ENCODE results near the gene SLC66A2.
"Not testable (repeated sequence)": the region's sequence is repeated elsewhere in the genome, so short reads cannot be mapped to it uniquely, and the experiment has no call there.

The SLC66A2 gene

DNA sequence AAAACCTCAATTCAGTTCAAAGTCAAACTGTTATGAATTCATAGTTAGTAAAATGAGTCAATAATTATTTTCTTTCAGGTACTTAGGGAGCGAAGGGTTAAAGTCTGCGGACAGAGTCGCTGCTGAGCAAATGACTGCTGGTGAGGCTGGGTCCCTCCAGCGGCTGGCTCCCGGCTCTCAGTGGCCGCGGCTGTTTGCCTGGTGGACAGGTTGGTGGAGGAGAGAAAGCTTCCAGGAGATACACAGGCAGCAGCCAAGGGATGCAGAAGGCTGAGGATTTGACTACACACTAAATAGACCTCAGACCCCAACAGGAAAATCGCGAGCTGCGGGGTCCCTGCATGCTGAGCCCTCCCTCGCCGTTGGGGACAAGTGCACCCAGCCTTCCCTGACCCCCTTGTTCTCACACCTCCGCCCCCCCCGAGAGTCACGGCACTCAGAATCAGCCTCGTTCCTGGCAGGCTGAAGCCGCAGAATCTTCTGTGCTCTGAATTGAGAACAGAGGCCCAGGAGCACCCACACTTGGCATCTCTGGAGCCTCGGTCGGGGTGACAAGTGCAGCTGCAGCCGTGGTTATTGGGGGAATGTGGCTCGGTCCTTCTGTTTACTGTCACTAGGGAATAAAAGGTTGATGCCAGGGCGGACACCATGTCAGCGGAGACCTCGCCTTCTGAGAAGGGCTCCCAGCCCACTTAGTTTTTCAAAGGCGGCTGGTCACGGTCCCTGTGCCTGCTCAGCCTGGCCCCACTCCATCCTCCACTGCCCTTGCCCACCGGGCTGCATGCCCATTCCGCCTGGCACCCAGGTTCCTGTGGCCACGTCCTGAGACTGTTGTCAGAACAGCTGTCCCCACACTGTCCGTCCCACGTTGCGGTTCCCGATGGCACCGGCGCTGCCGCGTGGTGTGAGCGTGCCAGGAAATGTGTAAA, 74.0 kb downstream of the SLC66A2 start:
- no peak for DNase-seq

- DNase-seq, result no peak
These were observed 75.0 kb downstream of the SLC66A2 start for GRCh38 chr18:79876497-79876896.

GRCh38 chr18:79875931-79876461, 75.5 kb downstream of the SLC66A2 start:
- no peak for DNase-seq

GRCh38 chr18:79875531-79875919, 75.9 kb downstream of the SLC66A2 start:
- DNase-seq, result no peak

- DNase-seq, result no peak
These were observed 76.6 kb downstream of the SLC66A2 start for GRCh38 chr18:79874553-79875530.

DNA sequence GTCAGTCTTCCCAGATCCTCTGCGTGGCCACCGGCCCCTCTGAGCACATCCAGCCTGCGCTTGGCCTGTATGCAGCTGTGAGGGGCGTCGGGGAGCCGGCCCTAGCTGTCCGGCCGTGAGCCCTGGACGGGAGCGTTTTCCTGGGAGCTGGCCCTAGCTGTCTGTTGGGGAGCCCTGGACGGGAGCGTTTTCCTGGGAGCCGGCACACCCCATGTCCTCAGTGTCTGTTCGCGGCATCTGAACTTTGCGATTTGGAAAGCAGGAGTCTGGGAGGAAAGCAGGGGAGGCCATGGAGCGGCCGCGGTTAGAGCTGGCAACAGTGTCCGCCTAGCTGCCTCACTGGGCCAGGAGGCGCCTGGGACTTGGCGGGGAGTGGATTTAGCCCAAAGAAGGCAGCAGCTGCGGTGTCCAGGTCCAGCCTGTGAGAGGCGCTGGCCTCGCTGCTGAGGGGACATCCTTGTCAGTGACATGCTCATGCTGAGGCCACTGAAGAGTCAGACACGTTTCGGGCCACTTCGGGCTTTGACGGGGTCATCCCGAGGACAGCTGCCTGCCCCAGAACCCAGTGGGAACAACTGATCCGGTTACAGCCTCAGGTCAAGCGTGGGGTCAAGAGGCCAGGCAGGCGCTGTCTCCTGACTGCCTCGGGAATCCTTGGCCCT, 77.9 kb downstream of the SLC66A2 start:
- no peak for DNase-seq

- DNase-seq, result no peak
These were observed 78.7 kb downstream of the SLC66A2 start for GRCh38 chr18:79872527-79873444.

- no peak for DNase-seq
These were observed 79.9 kb downstream of the SLC66A2 start for GRCh38 chr18:79871481-79872091.

DNA sequence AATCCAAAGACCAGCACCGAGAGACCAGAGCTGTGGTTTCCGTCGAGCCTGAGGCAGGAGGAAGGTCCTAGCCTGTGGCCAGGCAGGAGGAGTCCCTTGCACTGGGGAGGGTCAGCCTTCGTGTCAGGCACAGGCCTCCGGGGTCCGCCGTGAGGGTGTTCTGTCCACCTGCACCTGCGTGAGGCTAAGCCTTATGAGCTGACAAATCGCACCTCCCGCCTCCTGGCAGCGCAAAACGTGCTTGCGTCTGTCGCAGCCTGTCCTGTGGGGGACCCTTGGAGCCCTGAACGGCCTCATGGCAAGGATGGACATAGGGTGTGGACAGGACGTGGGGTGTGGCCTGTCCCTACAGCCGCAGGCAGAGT, 80.4 kb downstream of the SLC66A2 start:
- DNase-seq, result no peak

- no peak for DNase-seq
These were observed 81.0 kb downstream of the SLC66A2 start for GRCh38 chr18:79870301-79871025.

DNA sequence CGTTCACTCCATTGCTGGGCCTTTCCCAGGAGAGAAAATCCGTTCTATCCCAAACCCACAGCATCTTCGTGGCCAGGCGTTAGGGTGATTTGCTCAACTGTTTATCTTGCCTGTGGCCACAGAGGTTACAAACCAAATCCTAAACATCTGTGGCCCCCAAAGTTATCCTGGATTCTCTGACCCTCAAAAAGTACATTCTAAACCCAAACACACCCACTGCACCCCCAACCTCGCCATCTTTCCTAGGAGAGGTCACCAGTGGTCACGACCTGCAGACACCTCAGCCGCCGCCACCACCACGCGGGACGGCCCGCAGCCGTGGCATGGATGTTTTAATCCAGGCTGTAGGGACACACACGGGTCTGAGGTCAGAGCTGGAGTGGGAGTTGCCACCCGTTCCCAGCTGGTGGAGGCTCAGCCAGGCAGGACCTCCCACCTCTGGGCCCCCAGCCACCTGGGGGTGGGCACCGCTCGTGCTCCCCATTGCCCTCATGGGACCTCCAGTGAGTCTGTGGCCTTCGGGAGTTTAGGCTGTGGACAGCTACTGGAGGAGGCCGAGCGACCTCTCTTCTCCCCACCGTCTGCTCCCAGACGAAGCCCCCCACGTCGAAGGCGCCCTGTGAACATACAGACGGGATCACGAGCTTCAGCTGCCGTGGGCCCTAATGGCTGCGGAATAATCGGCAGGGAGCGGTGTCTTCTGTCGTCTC, 81.7 kb downstream of the SLC66A2 start:
- no peak for DNase-seq

DNA sequence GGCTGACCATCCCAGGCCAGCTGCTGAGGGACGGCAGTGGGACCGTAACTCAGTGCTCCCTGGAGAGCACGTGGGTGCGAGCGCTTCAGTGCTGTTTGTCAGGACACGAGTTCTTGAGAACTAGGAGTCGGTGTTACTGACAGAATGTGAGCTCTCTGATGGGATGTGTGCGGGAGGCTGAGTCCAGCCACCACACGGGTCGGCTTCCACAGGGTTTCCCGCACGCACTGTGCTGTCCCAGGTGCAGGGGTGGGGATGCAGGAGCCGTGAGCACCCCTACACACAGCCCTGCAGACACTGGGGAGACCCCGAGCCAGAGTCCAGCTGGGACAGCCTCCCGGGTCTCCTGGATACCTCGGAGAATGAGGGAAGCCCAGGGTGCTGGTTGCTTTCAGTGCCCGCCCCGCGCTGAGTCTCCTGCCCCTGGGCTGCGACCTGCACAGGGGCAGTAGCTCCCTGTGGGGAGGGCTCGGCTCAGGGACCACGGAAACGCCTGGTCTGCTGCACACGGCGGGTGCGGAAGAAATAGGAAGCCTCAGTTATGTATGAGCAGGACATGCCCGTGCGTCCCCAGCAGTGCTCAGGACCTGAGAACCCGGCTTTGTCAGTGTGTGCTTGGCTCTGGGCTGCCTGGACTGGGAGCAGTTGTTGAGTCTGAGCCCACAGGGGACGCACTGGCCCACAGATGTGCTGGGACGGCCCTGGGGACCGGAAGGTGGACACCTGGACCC, 82.5 kb downstream of the SLC66A2 start:
- no peak for DNase-seq

DNA sequence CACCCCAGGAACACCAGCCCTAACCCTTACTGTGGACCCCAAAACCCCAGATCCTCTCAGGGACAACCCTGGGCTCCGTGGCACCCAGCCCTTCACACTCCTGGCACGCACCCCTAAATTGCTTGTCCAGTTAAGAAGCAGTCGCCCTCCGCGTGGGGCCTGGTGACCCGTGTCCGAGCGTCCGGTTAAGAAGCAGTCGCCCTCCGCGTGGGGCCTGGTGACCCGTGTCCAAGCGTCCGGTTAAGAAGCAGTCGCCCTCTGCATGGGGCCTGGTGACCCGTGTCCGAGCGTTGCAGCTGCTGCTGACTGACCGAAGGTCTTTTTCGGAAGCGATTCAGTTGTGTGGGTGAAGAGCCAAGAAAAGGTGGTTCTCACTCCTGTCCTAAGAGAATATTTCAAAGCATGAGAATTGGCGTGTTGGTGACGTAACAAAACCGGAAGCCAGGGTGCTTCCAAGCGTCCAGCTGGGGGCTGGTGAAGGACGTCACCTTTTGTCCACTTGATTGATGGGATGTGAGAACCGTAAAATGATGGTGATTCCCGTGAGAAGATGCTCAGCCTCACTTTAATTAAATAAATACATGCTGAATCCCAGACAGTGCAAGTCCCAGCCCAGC, 83.2 kb downstream of the SLC66A2 start:
- no peak for DNase-seq

GRCh38 chr18:79867666-79868065, 83.8 kb downstream of the SLC66A2 start:
- DNase-seq, result no peak

- DNase-seq, result no peak
These were observed 84.4 kb downstream of the SLC66A2 start for GRCh38 chr18:79866889-79867574.

GRCh38 chr18:79865951-79866350, 85.5 kb downstream of the SLC66A2 start:
- DNase-seq, result not testable (repeated sequence)

DNA sequence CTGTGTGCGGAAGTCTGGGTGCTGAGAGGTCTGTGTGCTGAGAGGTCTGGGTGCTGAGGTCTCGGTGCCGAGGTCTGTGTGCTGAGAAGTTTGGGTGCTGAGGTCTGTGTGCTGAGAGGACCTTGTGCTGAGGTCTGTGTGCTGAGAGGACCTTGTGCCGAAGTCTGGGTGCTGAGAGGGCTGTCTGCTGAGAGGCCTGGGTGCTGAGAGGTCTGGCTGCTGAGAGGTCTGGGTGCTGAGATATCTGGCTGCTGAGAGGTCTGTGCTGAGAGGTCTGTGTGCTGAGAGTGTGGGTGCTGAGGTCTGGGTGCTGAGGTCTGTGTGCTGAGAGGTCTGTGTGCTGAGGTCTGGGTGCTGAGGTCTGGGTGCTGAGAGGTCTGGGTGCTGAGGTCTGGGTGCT, 86.5 kb downstream of the SLC66A2 start:
- not testable (repeated sequence) for DNase-seq
